Prostate gland (tissue), 2 donors: ENCODE measurements around the gene COPS7A.

Experiments
- POLR2AphosphoS5 ChIP-seq: sonication (generic); formaldehyde crosslinking; IDR thresholded peaks from one replicate; pipeline ENCODE4 v1.6.1; 2017; ENCODE audit warnings: antibody characterized with exemption
- TF ChIP-seq, protein P1 (sequence below), 4 experiments: fragments of 200-600 bp in 2 of 4; fragments of 450-650 bp in 2 of 4; sonication (generic) in 2 of 4; IDR thresholded peaks; 1 replicate in 3 of 4; 2 replicates in 1 of 4; pipeline ENCODE4 v1.5.1; 2016 to 2019; ENCODE audit warnings: antibody characterized with exemption in 4 of 4, mild to moderate bottlenecking in 2 of 4, moderate library complexity in 2 of 4

DNA sequence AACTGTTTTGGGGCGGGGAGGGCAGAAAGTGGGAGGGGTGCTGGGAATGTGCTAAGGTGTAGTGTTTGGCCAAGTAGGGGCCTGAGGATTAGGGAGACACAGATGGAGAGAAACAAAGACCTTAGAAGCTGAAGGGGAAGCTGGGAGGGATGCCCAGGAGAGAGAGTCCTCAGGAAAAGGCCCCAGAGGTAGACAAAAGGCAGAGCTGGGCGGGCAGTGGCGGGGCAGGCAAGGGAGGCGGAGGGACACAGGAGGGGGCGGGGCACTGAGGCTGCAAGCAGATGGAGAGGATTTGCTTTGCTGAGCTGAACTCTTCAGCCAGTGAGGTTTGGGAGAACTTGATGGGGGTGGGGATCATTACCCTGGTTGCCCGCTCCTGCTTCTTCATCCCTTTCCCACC lies 45.1 kb downstream of the COPS7A start:
- TF ChIP-seq, protein P1, sequence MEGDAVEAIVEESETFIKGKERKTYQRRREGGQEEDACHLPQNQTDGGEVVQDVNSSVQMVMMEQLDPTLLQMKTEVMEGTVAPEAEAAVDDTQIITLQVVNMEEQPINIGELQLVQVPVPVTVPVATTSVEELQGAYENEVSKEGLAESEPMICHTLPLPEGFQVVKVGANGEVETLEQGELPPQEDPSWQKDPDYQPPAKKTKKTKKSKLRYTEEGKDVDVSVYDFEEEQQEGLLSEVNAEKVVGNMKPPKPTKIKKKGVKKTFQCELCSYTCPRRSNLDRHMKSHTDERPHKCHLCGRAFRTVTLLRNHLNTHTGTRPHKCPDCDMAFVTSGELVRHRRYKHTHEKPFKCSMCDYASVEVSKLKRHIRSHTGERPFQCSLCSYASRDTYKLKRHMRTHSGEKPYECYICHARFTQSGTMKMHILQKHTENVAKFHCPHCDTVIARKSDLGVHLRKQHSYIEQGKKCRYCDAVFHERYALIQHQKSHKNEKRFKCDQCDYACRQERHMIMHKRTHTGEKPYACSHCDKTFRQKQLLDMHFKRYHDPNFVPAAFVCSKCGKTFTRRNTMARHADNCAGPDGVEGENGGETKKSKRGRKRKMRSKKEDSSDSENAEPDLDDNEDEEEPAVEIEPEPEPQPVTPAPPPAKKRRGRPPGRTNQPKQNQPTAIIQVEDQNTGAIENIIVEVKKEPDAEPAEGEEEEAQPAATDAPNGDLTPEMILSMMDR (IDR thresholded peaks at IDR 0.05): no peak
- no peak for TF ChIP-seq POLR2AphosphoS5
